KOPT-K1 (cell line): ENCODE results near the gene CPN2.

Source experiments
- H3K27ac ChIP-seq: fragments of 200-600 bp; sonication (generic); 2 replicates; pipeline ENCODE4 v1.5.1; 2016; ENCODE audit warnings: antibody characterized with exemption, mild to moderate bottlenecking, low read depth, low read length; ENCODE audit not compliant: poor library complexity, severe bottlenecking
- H3K36me3 ChIP-seq: fragments of 200-600 bp; sonication (generic); 2 replicates; pipeline ENCODE4 v1.5.1; 2017; ENCODE audit warnings: antibody characterized with exemption, mild to moderate bottlenecking, low read length, moderate library complexity; ENCODE audit not compliant: insufficient read depth
- H3K9me3 ChIP-seq: fragments of 200-600 bp; sonication (generic); 2 replicates; pipeline ENCODE4 v1.5.1; 2017; ENCODE audit warnings: antibody characterized with exemption, low read length, mild to moderate bottlenecking; ENCODE audit not compliant: insufficient read depth, poor library complexity, severe bottlenecking

CPN2 gene

GRCh38 chr3:194351952-194352536 is 916 bp upstream of the CPN2 start:
- Histone ChIP-seq H3K36me3 (no peaks in the 10 kb centered on the region), H3K9me3 (no peaks in the 10 kb centered on the region), H3K27ac (no peak overlapping the region)

DNA sequence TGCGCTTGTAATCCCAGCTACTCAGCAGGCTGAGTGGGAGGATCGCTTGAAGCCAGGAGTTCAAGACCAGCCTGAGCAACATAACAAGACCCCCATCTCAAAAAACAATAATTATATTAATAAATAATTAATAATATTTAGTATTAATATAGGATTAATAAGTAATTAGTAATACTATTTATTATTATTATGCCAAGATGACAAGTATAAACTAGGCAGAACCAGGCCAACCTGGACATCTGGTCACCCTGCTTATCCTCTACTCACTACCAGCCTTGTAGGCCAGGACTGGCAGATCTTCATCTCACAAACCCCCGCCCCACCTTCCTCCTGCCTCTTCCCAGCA is 429 bp downstream of the CPN2 start:
- Histone ChIP-seq H3K9me3 (no peaks in the 10 kb centered on the region), H3K36me3 (no peaks in the 10 kb centered on the region), H3K27ac (no peak overlapping the region)

GRCh38 chr3:194348354-194348753 is 2.8 kb downstream of the CPN2 start:
- no peak overlapping the region for H3K27ac ChIP-seq

GRCh38 chr3:194346621-194347020 is 4.5 kb downstream of the CPN2 start:
- H3K36me3 ChIP-seq = no peaks in the 10 kb centered on the region
- H3K27ac ChIP-seq = no peak overlapping the region
- no peaks in the 10 kb centered on the region for H3K9me3 ChIP-seq

More at GRCh38 chr3:194348354-194348753, 2.8 kb downstream of the CPN2 start:
- Histone ChIP-seq H3K36me3 (no peaks in the 10 kb centered on the region), H3K9me3 (no peaks in the 10 kb centered on the region)

DNA sequence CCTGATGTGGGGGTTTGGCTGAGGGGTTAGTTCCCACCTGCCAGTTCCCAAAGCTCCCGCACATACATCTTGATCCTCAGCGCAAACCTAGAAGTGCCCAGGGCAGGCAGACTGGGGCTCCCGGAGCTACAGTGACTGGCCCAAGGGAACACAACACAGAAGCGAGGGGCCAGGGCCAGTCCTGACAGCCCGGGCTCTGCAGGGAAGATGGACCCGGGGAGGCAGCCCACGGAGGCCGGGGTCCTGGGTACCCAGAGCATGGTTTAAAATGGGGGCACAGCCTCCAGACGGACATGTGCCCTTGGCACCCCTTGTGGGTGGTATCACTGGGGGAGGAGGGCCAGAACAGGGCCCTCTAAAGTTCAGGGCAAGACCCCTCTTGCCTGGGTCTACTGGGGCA is 5.1 kb downstream of the CPN2 start:
- H3K9me3 ChIP-seq = no peaks in the 10 kb centered on the region
- H3K27ac ChIP-seq = no peak overlapping the region
- H3K36me3 ChIP-seq = no peaks in the 10 kb centered on the region

DNA sequence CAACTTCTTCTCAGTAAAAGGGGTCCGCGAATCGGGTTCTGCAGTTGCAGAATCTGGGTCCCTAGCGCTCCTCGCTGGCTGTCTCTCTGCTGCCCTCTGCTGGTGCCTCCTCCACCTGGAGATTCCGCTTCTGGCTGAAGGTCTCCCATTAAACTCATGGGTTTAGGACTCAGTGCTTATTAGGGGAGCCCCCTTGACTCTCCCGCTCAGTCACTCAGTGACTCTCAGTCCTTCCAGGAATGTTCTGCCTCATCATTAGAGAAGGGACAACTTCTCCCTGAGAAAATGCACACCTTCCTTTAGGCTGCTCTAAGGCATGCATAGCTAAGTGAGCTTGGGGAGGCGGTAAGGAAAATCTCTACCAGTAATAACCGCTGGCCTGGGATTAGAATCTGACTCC is 7.1 kb downstream of the CPN2 start:
- no peaks in the 10 kb centered on the region for H3K9me3 ChIP-seq
- H3K27ac ChIP-seq = no peak overlapping the region
- no peaks in the 10 kb centered on the region for H3K36me3 ChIP-seq

DNA sequence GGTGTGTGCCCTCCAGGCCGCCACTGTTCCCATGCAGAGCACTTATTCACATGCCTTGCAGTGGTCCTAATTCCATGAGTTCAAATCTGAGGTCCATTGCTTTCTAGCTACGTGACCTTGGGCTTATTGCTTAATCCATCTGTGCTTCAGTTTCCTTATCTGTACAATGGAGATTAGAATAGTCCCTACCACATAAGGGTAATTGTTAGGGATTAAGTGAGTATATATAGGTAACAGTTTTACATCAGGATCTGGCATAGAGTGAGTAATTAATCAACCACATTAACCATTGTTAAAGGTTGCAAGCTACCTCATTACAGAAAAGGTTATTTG is 7.6 kb downstream of the CPN2 start:
- Histone ChIP-seq H3K9me3 (no peaks in the 10 kb centered on the region), H3K27ac (no peak overlapping the region), H3K36me3 (no peaks in the 10 kb centered on the region)

GRCh38 chr3:194342861-194343560 is 8.1 kb downstream of the CPN2 start:
- H3K36me3 ChIP-seq = no peaks in the 10 kb centered on the region

DNA sequence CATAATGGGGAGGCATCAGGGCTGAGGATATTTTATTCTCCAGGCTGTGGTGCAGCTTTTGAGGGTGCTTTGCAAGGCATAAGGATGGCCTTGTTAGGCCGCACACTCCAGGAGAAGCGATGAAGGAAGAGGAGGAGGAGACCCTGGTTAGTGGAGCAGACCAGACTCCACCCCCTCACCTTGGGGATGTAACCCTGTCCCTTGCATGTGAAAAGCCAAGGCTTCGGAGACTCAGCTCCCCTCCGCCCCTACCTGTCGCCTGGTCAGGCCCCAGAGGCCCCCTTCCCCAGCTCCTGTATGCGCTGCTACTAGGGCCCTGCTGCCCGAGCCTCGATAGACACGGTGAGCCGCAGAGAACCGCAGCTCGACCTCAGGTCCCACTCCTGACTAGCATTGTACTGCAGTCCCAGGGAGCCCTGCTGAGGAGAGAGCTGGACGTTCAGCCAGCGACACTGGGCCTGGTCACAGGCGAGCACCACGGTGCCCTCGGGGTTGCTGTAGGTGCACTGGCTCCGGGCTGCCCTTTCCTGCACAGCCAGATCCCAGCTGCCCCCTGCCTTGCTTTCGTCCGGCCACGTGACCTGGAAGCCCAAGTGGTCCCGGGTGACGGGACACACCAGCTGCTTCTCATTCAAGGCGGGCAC is 10.2 kb downstream of the CPN2 start:
- Histone ChIP-seq H3K27ac (no peak overlapping the region), H3K36me3 (no peaks in the 10 kb centered on the region), H3K9me3 (no peaks in the 10 kb centered on the region)

More at GRCh38 chr3:194342861-194343560, 8.1 kb downstream of the CPN2 start:
- Histone ChIP-seq H3K27ac (no peak overlapping the region), H3K9me3 (no peaks in the 10 kb centered on the region)

DNA sequence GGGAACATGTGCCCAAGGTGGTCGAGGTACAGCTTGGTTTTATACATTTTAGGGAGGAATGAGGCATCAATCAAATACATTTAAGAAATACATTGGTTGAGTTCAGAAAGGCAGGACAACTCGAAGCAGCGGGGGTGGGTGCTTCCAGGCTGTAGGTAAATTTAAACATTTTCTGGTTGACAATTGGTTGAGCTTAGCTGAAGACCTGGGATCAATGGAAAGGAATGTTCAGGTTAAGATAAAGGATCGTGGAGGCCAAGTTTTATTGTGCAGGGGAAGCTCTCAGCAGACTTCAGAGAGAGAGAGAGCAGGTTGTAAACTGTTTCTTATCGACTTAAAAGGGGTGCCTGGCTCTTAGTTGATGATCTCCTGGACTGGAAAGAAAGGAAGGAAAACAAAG is 11.3 kb downstream of the CPN2 start:
- Histone ChIP-seq H3K9me3 (no peaks in the 10 kb centered on the region), H3K36me3 (no peaks in the 10 kb centered on the region), H3K27ac (no peak overlapping the region)

- Histone ChIP-seq H3K27ac (no peak overlapping the region), H3K9me3 (no peaks in the 10 kb centered on the region)
Observed at GRCh38 chr3:194339356-194339755, 11.8 kb downstream of the CPN2 start.

DNA sequence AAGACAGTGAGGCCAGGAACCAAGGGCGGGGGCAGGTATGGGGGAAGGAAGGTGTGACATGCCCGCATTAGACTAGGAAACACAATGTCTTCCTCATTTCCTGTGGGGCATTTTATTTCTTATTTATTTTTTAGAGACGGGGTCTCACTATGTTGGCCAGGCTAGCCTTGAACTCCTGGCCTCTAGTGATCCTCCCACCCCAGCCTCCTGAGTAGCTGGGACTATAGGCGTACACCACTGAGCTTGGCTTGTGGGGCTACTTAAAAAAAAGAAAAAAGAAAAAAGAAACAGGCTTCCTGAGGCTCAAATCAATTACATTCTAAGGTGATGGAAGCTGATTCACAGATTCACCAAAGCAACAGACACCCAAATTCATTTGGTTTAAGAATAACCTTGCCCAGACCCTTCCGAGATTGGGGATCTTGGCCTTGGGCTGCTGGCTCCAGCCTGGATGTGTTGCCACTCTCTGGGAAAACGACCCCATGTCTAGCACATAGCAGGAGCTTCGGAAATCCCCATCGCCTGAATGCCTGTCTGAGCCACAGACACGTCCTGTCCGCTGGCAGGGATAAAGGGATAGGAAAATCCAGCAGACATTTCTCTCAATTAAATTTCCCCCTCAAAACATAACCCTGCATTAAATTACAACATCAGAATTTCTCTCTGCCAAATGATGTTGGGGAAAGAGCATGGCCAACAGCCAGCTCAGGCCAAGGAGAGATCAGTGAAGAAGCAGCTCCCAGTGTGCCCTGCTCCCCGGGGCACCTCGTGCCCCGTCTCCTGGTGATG is 13.0 kb downstream of the CPN2 start:
- Histone ChIP-seq H3K27ac (no peak overlapping the region), H3K36me3 (no peaks in the 10 kb centered on the region), H3K9me3 (no peaks in the 10 kb centered on the region)

More at GRCh38 chr3:194339356-194339755, 11.8 kb downstream of the CPN2 start:
- no peaks in the 10 kb centered on the region for H3K36me3 ChIP-seq

GRCh38 chr3:194336601-194337355 is 14.3 kb downstream of the CPN2 start:
- Histone ChIP-seq H3K27ac (no peak overlapping the region), H3K9me3 (no peaks in the 10 kb centered on the region)

DNA sequence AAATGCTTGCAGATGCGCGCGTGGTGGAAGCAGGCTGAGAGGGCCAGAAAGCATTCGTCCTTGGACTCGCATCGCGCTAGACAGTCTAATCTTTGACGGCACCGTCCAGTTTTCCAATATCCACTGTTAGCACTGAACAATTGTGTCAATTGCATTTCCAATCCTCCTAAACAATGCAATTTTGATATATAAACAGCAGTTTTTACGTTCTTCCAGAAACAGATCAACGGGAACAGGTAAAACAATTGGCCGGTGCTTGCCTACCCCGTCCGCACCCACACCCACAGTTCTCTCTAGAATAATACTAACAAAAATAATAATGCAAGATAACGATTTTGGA is 17.2 kb downstream of the CPN2 start:
- no peaks in the 10 kb centered on the region for H3K9me3 ChIP-seq
- no peak overlapping the region for H3K27ac ChIP-seq
- H3K36me3 ChIP-seq = no peaks in the 10 kb centered on the region

More at GRCh38 chr3:194336601-194337355, 14.3 kb downstream of the CPN2 start:
- H3K36me3 ChIP-seq = no peaks in the 10 kb centered on the region
